Measurements from ENCODE around the gene KMT2E.

KMT2E gene

DNA sequence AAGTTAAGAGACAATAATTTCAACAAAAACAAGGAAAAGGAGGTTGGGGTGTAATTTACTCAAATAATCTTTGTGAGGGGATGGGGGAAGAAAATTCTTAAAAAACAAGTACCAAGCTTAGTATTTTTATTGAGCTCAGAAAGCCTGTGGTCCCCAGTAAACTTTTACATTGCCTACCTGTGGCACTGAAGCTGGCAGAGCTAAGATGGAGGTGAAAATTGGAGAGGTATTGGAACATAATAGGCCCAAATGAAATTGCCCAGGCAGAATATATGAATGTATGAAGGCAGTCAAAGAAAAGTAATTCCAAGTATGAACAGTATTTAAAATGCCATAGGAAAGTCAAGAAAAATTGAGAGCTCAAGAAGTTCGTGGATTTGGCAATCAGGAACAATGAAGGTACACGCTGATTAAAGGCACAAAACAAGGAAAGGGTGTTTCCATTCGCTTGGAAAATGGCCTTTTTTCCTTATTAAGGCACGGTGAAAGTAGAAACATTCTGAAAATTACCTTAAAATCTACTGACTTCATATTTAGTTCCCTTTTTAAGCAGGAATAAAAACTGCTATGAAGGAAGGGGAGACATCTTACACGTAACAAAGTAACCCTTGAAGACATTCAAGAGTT is 3.4 kb upstream of the KMT2E start:
- DNase-seq, result peak in 1 of 14 donors; percentile 54

DNA sequence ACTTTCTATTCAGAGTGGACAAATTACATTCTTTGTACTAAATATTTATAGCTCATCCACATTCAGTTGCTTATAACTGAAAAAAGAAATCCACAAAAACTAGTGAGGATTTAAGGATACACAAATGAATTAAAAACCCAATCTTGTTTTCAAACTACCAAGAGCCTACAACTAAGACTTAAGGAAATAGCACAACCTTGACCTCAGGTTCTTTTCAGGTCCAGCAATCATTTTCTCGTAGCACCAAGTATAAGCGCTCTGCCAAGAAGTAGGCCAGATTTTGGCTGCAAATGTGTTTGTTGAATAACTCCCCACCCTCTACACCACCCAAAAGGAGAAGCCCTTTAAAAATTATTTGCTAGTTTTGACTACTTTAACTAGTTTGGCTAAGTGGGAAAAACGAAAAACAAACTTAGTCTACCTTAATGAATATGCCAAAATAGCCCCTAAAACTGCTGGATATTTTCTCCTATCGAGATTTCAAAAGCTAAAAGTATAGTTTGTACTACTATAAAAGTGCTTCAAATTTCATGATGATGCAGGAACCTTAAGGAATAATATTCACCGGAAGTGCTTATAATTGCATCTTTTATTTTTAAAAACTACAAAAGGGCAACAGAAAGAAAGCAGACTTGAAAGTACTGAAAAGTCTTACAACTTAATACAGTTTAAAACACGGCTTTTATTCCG is 2.7 kb upstream of the KMT2E start:
- DNase-seq, result peak in 1 of 14 donors; percentile 40

DNA sequence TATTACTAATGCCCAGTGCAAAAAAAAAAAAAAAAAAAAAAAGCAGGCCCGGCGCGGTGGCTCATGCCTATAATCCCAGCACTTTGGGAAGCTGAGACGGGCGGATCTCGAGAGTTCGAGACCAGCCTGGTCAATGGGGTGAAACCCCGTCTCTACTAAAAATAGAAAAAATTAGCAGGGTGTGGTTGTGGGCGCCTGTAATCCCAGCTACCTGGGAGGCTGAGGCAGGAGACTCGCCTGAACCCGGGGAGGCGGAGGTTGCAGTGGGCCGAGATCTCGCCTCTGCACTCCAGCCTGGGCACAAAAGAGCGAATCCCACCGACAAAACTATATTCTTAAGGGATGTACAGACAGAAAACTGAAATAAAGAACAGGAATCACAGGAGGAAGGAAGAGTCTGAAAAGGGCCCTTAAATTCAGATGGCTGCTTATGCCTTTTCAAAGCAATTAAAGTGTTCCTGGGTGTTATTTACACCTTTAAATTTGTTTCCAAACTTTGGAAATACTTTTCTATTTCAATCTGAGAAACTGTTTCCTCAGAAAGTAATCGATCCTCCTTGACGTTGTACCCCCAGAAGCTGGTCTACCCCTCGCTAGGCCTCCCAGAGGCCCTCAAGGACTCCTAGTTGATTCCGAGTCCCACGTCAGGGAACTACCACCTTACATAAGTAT is 2.0 kb upstream of the KMT2E start:
- DNase-seq, result peak in 3 of 14 donors; percentile 16 to 20 (median 16)

DNA sequence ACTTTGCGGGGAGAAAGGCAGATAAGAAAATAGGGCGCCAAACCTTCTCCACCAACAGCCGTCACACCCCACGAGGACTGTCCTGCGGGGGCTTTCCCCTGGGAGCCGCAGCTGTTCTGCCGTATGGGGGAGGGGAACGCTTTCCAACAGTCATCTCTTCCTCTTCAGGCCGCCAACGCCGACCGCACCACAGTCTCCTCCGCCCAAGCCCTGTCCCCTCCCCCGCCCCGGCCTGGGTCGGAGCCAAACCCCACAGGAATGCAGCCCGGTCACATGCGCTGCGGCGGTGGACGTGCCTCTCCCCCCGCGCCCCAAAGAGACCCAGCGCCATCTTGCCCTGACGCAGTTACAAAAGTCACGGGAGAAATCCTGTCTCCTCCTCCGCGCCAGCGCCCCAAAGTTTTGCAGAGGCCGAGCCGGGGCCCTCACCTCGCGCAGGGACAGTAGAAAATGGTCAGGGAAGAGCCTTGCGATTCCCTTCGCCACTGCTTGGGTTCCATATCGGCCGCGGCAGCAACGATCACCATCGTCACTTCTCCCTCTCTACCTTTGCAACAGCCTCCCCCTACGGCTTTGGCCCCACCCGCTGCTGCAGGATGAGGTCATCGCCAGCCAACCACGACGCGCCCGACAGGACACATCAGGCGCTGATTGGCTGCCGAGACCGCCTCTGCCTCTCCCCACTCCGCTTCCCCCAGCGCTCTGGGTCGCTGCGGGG is 1.3 kb upstream of the KMT2E start:
- peak; percentile 94 to 100 (median 99) for DNase-seq

DNA sequence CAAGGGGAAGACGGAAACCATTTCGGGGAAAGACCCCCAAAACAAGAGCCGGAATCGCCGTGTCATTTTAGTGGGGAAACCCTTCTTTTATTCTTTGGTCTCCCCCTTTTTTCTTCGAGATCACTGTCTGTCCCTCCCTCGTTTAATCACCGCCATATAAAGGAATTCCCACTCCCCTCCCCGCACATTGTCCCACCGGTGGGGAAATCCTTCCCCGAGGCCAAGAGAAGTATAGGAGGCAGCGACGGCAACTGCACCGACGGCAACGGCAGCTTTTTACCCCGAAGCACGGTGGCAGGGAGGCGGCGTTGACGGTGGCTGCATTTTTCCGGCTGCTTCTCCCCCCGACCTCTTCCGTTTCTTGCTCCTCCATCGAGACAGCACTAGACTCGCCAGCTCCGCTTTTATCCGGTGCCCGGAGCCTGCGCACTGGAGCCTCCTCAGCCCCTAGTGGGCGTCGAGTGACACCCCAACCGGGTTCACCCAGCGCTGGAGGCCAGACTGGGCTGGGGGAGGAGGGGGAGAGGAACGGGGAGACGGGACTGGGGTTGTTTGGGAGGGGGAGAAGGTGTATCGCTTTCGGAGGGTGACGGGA is 687 bp upstream of the KMT2E start:
- peak; percentile 52 to 99 (median 94) for DNase-seq

DNA sequence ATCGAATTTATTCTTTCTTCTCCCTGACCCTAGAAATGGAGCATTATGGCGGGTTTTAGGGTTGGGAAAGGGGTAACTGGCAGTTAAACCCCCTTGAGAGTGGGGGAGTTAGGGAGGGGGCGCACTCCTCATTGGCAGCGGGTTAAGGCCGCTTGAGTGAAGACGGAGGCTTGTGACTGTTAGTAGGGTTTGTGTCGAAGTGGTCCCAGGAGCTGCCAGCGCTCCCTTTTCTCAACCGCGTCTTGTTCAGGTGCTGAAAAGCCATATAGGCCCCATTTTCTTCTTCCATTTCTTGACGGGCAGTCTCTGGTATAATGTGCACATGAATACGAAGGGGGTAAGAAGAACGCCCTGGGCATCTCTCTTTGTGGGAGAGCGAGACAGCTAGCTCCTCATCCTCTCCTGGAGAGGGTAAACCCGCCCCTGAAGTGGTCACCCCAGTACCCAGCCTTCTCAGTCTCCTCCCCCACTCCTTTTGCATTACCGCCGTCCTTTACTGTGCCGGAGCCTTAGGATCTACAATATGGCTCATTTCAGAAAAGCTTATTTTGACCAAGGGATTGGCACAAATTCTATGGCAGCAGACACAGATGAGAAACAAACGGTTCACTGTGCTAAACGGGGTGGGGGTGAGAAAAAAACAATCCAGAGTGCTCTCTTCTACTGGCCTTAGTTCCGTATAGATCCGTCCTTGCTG is 836 bp downstream of the KMT2E start:
- peak in 12 of 14 donors; percentile 47 to 90 (median 70) for DNase-seq

DNA sequence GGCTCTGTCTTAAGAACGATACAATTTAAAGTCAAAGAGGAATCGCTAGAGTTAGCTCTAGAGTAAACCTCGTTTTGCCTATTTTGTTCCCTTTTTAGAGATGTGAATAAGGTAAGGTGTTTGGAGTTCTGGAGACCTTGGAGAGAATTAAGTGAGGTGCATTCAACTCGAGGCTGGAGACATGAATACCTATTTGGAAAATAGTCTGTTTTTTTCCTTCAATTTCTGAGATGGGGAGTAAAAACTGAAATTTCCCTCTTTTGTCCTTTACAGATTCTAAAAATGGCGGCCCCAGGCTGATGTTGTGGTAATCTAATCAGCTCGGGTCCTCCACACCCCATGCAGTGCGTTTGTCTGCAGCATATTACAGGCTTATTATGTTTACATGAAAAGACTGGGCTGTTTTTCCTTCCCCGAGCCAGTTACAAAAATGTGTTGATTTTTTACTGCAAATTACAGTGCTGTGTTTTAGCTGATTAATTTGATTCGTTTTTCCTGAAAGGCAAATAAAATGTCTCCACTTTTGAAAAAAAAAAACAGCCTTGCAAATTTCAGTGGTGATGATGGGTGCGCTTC is 1.5 kb downstream of the KMT2E start:
- peak in 3 of 14 donors; percentile 11 to 61 (median 48) for DNase-seq

DNA sequence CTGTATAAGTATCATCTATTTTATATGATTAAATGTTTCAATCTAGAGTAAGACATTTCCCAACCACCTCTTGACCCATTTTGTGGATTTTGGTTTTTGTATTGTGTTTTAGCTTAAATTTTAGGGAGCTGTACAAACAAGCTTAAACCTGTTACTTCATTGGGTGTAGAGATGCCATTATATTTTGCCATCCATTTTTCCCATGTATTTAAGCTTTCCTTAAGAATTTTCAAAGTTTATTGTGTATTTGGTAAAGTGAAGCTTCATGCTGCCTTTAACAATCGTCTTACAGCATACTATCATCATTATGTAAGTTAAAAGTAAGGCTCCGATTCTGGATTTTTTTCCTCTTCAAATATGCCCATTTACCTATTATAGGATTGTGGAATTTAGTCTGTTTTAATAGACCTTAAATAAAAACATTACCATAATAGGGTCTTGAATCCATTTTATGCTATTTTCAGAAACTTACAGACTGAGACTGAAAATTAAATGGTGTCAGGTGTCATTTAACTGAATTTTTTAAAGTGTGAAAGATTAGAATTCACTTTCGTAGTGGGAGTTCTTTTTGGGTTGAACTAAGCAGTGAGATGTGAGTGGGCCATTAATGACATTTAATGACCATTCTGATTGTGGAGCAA is 2.2 kb downstream of the KMT2E start:
- no peak for DNase-seq

DNA sequence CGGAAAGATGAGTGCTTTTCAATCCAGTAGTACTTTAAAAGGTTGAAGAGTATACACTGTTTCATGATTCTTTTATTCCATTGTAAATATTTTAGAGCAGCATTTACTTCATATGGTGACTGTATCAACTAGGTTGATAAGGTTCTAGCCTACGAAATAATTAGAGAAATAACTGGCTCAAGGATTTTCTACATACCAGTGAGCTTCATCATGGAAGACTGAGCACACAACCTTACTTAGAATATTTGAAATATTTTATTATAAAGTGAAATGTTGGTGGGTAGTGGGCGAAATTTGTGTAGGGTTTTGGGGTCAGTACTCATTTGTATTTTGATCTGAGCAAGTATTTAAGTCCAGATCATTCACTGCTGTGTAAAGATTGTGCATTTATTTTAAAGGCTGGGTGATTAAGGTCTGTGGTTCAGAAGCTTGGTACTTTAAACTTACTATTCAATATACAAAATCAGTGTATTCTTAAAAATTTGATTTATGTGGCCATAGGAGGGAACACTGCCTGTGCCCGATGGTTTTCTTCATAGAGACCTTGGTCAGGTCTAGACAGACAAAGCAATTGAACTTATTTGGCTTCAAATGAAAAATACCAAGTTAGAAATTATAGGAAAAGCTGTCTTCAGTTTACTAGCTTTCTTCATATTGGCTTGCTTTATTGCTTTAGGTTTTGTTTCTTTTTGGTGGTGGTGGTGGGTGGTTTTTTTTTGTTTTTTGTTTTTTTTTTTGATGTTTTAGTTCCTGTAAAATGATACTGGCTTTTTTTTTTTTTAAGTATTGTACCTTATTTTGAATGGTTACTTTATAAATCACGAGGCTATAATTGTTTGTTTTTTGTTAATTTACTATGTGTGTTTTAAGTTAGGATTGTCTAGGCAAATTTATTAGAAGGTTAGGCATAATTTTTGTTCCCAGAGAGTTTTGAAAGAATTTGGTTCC is 3.0 kb downstream of the KMT2E start:
- DNase-seq, result no peak

DNA sequence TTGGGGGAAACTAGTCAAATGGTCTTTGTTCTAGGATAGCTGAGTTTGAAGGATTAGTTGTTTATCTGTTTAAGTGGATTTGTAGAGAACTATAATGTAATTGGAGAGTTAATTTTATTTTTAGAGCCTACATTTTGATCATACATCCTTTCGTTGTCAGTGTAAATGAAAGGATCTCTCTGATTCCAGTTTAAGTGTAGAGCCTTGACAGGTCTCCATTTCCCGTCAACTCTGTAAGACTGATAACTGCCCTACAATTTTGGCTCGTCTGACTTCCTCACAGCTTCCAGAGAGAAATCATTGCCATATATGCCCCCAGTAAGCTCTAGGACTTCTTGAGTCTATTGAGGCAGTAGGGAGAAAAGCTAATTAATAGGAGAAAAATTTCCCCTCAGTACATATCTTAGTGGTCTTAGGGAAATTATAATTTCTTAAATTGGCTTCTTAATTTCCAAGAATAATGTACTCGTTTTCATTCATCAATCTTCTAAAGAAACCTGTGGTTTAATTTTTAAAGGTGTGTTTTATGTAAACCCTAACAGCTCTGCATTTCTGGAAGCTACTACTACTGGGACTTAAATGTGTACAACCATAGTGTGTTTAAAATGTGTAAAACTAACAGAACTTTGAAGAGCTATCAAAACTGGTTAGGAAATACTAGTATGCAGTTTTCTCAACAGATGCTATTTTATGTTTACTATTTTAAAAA is 3.8 kb downstream of the KMT2E start:
- DNase-seq, result no peak

DNA sequence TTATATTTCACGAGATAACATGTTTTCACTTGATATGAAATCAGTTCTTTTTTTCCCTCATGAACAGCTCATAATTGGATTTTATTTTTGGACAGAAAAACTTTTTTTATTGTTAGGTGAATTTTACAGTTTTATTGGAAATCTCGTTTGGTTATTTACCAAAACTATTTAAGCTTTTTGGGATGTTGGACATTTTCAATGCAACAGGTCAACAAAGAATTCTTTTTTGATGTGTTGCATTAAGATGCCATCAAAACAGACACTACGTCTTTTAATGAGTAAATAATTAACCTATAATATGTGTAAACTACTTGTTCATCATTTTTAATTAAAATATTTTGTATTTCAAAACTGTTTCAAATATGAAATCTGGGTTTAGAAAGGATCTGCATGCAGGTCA is 5.3 kb downstream of the KMT2E start:
- DNase-seq, result no peak

DNA sequence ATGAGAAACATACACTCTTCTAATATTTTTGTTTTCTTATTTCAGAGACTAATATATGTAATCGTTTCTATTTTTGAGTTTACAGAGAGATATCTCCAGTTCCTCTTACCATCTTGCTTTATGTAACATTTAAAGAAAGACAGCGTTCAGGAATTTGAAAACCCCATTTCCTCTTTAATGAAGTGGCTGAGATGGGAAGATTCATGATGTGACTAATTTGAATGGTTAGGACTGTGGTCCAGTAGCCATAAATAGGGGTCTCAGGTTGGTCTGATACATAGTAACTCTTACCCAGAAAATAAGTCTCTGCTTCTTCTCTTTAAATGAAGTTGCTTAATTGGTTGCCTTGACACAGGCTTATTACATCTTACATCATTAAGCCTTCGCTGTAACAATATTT is 6.9 kb downstream of the KMT2E start:
- no peak for DNase-seq

DNA sequence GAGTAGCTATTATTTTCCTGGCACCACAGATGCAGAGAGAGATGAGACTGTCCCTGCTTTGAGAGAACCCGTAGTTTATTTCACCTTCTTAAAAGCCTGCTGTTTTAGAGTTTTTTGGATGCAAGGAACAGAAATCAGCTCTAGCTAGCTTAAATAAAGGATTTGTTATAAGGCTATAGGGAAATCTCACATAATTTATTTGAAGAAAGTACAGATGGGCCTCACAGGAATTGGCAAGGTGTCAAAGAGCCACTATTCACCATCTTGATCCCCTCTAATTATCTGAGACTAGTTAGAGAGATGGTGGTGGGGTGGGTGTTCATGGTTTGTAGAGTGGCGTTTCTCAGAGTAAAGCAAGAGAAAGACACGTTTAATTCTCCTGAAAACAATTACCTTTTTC is 7.3 kb downstream of the KMT2E start:
- no peak for DNase-seq

DNA sequence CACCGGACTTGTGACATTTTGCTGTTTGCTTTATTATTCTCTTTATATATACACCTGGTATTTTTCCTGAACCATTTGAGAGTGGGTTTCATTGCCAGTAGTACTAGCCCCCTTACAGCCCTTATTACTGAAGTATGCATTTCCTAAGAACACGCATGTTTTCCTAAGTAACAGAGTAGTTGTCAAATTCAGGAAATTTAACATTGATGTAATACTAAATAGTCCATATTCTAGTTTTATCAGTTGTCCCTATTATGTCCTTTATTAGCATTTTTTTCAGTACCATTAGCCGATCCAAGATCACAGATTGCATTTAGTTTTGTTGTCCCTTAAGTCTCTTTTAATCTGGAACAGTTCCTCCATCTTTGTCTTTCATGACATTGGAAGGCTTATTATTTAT is 8.0 kb downstream of the KMT2E start:
- DNase-seq, result no peak

DNA sequence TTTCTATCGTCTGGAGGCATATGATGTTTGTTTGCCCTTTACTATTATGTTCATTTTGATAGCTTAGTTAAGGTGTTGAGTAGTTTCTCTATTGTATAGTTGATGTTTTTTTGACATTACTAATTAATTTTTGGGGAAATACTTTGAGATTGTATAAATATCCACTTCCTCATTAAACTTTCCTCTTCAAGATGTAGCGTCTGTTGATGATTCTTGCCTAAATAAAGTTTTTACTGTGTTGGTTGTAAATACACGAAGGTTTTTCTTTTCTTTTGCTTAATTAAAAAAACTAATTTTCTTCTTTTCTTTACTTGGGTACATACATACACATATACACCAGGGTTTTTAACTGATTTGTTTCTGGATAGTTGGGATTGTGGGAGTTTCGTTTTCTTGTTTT is 8.5 kb downstream of the KMT2E start:
- no peak for DNase-seq

DNA sequence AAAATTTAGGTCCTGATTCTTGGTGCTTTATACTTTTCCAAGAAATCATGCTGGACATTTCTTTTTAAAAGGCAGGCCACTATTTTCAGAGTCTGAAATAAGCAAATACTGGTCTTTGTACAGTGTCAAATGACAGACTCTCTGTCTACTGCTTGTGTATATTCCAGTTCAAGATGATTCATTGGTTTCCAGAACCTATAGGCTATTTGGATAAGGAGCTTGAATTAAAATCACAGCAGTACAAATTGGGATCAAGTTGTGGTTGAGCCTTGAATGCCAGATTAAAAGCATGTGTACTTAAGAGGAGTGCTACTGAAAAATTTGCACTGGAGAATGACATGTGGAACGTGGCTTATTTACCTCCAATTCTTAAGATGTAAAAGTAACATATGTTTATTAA is 10.7 kb downstream of the KMT2E start:
- DNase-seq, result no peak

DNA sequence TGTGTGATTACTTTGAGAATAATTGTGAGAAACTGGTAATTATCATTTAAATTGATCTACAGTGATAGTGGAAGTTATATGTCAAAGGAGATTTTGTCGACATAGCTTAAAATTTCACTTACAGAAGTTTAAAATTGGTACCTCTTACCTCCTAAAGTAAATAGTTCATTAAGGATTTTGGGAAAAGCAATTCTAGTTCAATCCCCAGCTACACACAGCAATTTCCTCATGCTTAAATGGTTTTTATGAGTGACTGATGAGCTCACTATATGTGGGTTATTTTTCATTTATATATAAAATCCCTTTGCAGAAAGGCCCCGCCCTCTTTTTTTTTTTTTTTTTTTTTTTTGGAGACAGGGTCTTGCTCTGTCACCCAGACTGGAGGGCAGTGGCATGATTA is 12.7 kb downstream of the KMT2E start:
- no peak for DNase-seq

DNA sequence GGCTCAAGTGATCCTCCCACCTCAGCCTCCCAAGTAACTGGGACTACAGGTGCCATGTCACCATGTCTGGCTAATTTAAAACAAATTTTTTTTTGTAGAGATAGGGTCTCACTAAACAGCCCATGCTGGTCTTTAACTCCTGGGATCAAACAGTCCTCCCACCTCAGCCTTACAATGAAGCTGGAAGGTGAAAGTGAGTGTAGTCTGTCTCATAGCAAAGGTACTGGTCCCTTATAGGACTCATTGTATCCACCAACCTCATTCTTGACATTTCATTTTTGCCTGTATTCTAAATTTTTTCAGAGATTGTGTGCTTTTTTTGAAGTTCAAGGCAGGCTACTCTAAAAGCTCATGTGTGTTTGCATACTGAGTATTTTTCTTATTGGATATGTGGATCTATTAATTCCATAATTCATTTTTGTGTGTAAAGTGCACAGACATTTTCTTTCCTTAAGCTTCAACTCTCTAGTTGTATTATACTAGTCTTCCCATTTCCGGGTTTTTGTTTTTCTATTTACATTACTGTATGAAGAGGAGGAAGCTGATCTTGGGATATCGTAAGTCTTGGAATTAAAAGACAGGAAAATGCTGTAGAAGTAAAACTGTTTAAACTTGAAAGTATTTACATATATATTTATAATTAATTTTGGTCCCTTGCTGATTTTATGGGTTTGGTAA is 13.3 kb downstream of the KMT2E start:
- no peak for DNase-seq

DNA sequence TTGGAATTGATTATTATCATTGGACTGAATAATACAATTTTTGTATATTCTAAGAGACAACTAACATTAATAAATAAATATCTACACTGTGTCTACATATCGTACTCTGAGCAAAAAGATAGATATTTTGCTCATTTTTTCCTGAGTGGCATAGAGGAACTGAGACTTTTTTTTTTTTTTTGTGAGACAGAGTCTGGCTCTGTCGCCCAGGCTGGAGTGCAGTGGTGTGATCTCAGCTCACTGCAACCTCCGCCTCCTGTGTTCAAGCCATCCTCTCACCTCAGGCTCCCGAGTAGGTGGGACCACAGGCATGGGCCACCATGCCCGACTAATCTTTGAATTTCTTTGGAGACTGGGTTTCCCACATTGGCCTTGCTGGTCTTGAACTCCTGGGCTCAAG is 14.0 kb downstream of the KMT2E start:
- DNase-seq, result no peak
